GM12878 (cell line): Measurements from ENCODE around the gene SFT2D2. TPM values are rescaled to one million over a fixed set of nuclear protein-coding genes. Genes with fewer than 3 reads are reported as not detected.

Experiments
- CUX1 ChIP-seq: IDR thresholded peaks from 2 replicates; pipeline ENCODE4 v1.6.1; 2012; ENCODE audit warnings: improper control_type of control experiment, low read depth, low read length; ENCODE audit not compliant: insufficient replicate concordance
- IKZF2 ChIP-seq, 2 experiments: fragments of 450-650 bp; IDR thresholded peaks; 2 replicates each; pipeline ENCODE4 v1.6.1; 2017; ENCODE audit warnings: mild to moderate bottlenecking in 2 of 2, moderate library complexity in 2 of 2
- PML ChIP-seq: IDR thresholded peaks from 2 replicates; pipeline ENCODE4 v1.6.1; 2012; ENCODE audit warnings: low read length, inconsistent platforms
- RELA ChIP-seq: fragments of 450-650 bp; IDR thresholded peaks from 2 replicates; pipeline ENCODE4 v1.8.0; 2014; ENCODE audit warnings: borderline replicate concordance; ENCODE audit not compliant: partially characterized antibody
- SREBF1 ChIP-seq: IDR thresholded peaks from 2 replicates; pipeline ENCODE4 v1.6.1; 2012; ENCODE audit warnings: mild to moderate bottlenecking, low read length
- TCF3 ChIP-seq: IDR thresholded peaks from 2 replicates; pipeline ENCODE4 v1.6.1; 2012; ENCODE audit warnings: low read depth, mild to moderate bottlenecking, low read length, borderline replicate concordance; ENCODE audit not compliant: insufficient read depth
- TCF7 ChIP-seq: IDR thresholded peaks from 2 replicates; pipeline ENCODE4 v1.6.1; 2014; ENCODE audit warnings: antibody characterized with exemption, borderline replicate concordance
- USF1 ChIP-seq: IDR thresholded peaks from 2 replicates; pipeline ENCODE4 v1.6.1; 2011; ENCODE audit warnings: borderline replicate concordance, low read depth, mild to moderate bottlenecking, moderate library complexity, mixed read lengths, low read length; ENCODE audit not compliant: insufficient read depth; ENCODE audit errors: extremely low read length
- polyA plus RNA-seq, 11 experiments: library from polyadenylated mRNA; depleted of rRNA in 4 of 11; unstranded in 6 of 11; stranded (reverse) in 5 of 11; fragments of >200 nt; fragmentation: Nextera tagmentation in 4 of 11; fragmentation: Illumina TruSeq in 1 of 11; extraction: Ambion mirVana in 4 of 11; extraction: Trizol in 1 of 11; gene quantifications; 1 replicate in 1 of 11; 2 replicates in 10 of 11; pipeline versions ENCODE4 v1.2.1 to v1.2.3, GENCODE V29; 2011 to 2016; ENCODE audit warnings: inconsistent platforms in 2 of 11, missing spikeins in 2 of 11, low read depth in 1 of 11
- total RNA-seq, 4 experiments: library from RNA; depleted of rRNA in 3 of 4; stranded (reverse); fragments of >200 nt in 3 of 4; fragmentation: Illumina TruSeq in 1 of 4; extraction: Trizol in 1 of 4; gene quantifications; 2 replicates each; pipeline versions ENCODE4 v1.2.1 to v1.2.3, GENCODE V29; 2013 to 2021
- TF ChIP-seq, protein P1 (sequence below): IDR thresholded peaks from 2 replicates; pipeline ENCODE4 v1.6.1; 2011; ENCODE audit warnings: borderline replicate concordance, low read depth, mild to moderate bottlenecking, moderate library complexity, low read length; ENCODE audit not compliant: insufficient read depth, poor library complexity, severe bottlenecking
- TF ChIP-seq, protein P2 (sequence below): fragments of 150-350 bp; IDR thresholded peaks from 2 replicates; pipeline ENCODE4 v1.6.1; 2016; ENCODE audit warnings: low read depth, low read length

Gene SFT2D2
- total and polyA plus RNA-seq, 10 of the 15 experiments (the other 5 are each of a cell fraction or from before 2014, with no cell fraction given), result 5.6 to 49.6 (median 24.9) TPM

GRCh38 chr1:168291222-168291837 is 65.5 kb downstream of the SFT2D2 start (continued):
- no peak for TF ChIP-seq SREBF1
- no peak for TF ChIP-seq PML
- no peak for TF ChIP-seq CUX1
- no peak for TF ChIP-seq USF1
- TF ChIP-seq, protein P1, sequence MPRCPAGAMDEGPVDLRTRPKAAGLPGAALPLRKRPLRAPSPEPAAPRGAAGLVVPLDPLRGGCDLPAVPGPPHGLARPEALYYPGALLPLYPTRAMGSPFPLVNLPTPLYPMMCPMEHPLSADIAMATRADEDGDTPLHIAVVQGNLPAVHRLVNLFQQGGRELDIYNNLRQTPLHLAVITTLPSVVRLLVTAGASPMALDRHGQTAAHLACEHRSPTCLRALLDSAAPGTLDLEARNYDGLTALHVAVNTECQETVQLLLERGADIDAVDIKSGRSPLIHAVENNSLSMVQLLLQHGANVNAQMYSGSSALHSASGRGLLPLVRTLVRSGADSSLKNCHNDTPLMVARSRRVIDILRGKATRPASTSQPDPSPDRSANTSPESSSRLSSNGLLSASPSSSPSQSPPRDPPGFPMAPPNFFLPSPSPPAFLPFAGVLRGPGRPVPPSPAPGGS, result no peak
- no peak for TF ChIP-seq RELA
- no peak for TF ChIP-seq IKZF2 (IDR thresholded peaks at IDR 0.05)
- TF ChIP-seq TCF7, result no peak
- TF ChIP-seq TCF3, result no peak
- TF ChIP-seq, protein P2, sequence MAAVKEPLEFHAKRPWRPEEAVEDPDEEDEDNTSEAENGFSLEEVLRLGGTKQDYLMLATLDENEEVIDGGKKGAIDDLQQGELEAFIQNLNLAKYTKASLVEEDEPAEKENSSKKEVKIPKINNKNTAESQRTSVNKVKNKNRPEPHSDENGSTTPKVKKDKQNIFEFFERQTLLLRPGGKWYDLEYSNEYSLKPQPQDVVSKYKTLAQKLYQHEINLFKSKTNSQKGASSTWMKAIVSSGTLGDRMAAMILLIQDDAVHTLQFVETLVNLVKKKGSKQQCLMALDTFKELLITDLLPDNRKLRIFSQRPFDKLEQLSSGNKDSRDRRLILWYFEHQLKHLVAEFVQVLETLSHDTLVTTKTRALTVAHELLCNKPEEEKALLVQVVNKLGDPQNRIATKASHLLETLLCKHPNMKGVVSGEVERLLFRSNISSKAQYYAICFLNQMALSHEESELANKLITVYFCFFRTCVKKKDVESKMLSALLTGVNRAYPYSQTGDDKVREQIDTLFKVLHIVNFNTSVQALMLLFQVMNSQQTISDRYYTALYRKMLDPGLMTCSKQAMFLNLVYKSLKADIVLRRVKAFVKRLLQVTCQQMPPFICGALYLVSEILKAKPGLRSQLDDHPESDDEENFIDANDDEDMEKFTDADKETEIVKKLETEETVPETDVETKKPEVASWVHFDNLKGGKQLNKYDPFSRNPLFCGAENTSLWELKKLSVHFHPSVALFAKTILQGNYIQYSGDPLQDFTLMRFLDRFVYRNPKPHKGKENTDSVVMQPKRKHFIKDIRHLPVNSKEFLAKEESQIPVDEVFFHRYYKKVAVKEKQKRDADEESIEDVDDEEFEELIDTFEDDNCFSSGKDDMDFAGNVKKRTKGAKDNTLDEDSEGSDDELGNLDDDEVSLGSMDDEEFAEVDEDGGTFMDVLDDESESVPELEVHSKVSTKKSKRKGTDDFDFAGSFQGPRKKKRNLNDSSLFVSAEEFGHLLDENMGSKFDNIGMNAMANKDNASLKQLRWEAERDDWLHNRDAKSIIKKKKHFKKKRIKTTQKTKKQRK, result no peak
- TF ChIP-seq, all 136 proteins: peak for 0
